HG03520 (cell line): Measurements from ENCODE around the gene SRRM3.
"Not testable (repeated sequence)": the region's sequence is repeated elsewhere in the genome, so short reads cannot be mapped to it uniquely, and the experiment has no call there.

Experiments
- ATAC-seq: cut with Tn5 transposase; IDR thresholded peaks from one replicate; pipeline ENCODE4 v1.9.1; 2021; ENCODE audit warnings: mild to moderate bottlenecking, moderate library complexity; ENCODE audit not compliant: unreplicated experiment

The SRRM3 gene

GRCh38 chr7:76189276-76189675 is 12.4 kb upstream of the SRRM3 start:
- ATAC-seq = no peak

DNA sequence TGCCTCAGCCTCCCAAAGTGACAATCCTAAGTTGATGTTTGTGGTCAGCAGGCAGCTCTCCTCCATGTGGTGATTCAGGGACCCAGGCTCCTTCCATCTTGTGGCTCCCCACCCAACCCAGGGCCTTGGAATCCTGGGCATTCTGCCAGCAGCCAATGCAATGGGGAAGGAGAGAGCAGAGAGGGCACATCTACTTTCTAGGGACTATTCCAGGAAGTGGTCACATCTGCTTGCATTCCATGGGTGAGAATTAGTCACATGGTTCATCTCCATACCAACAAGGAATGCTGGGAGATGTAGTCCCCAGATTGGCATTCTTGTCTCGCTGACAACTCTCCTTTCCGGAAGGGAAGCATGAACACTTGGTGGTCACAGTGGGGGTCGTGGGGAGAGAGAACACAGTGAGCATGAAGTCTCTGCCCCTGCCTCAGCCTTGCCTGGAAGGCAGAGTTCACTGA is 9.9 kb upstream of the SRRM3 start:
- no peak for ATAC-seq

DNA sequence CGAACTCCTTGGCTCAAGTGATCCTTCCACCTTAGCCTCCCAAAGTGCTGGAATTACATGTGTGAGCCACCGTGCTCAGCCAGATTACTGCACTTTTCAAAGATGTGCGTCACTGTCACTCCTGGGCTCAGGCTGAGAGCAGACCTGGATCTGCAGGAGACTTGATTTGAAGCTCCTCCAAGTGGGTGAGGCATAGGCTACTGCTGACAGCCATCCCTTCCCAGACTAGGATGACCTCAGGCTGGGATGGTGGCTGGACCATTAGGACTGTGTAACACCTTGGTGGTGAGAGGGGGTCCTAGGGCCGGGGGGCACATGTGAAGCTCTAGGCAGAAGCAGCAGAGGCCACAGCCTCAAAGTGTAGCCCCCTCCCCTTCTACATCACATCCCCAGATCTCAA is 8.2 kb upstream of the SRRM3 start:
- ATAC-seq = no peak

- ATAC-seq = no peak
Observed at GRCh38 chr7:76193883-76194282, 7.8 kb upstream of the SRRM3 start.

GRCh38 chr7:76196786-76197185 is 4.9 kb upstream of the SRRM3 start:
- ATAC-seq = no peak

- ATAC-seq = no peak
Observed at GRCh38 chr7:76198202-76198601, 3.5 kb upstream of the SRRM3 start.

DNA sequence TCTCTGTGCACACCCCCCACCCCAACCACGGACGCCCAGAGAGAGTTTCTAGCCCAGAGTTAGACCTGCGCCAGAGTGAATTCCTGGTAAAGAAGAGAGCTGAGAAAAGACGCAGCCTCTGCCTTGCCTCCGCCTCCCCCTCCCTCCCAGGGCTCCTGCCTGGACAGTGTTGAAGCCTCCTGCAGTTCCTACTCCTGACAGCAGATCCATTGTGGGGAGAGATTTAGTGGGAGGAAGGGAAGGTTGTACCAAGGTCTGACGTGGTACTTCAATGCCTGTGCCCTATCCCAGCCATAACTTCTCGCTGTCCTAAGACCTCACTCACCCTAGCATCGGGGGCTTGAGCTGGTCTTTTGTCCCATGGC is 952 bp downstream of the SRRM3 start:
- no peak for ATAC-seq

GRCh38 chr7:76204147-76204546 is 2.5 kb downstream of the SRRM3 start:
- no peak for ATAC-seq

GRCh38 chr7:76206633-76207032 is 4.9 kb downstream of the SRRM3 start:
- ATAC-seq = no peak

DNA sequence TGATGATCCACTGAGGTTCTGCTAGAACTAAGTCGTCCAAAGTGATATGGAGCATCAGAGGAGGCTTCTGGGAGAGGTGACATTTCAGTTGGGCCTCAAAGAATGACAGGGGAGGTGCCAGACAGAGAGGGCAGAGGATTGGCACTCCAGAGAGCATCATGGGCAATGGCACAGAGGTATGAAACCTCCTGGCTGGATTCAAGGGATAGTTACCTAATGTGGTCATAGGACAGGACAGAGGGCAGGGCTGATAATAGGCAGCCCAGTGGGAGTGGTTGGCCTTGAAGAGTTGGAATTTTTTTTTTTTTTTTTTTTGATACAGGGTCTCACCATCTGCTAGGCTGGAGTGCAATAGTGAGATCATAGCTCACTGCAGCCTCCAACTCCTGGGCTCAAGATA is 7.6 kb downstream of the SRRM3 start:
- no peak for ATAC-seq

DNA sequence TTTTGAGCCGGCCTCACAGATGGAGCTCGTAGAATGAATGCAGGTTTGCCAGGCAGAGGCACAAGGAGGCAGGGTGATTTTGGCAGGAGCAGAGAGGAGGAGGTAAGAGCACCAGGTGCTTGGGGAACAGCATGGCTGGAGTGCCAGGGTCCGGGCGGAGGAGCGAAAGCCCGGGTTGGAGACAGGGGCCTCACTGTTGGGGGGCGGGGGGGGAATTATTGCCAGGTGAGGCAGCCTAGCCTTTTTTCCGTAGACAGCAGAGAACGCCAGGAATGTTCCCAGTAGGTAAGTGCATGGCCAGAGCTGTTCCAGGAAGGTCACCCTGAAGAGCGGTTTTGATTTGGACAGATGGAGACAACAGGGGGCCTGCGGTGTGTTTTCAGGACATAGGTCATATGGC is 9.5 kb downstream of the SRRM3 start:
- no peak for ATAC-seq

DNA sequence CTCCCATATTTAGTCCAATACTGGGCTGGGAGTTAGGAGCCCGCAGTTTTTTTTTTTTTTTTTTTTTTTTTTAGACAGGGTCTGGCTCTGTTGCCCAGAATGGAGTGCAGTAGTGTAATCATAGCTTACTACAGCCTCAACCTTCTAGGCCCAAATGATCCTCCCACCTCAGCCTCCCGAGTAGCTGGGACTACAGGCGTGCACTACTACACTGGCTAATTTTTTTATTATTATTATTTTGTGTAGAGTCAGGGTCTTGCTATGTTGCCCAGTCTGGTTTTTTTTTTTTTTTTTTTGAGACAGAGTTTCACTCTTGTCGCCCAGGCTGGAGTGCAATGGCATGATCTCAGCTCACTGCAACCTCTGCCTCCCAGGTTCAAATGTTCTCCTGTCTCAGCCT is 13.7 kb downstream of the SRRM3 start:
- not testable (repeated sequence) for ATAC-seq

GRCh38 chr7:76216381-76217082 is 14.8 kb downstream of the SRRM3 start:
- no peak for ATAC-seq

DNA sequence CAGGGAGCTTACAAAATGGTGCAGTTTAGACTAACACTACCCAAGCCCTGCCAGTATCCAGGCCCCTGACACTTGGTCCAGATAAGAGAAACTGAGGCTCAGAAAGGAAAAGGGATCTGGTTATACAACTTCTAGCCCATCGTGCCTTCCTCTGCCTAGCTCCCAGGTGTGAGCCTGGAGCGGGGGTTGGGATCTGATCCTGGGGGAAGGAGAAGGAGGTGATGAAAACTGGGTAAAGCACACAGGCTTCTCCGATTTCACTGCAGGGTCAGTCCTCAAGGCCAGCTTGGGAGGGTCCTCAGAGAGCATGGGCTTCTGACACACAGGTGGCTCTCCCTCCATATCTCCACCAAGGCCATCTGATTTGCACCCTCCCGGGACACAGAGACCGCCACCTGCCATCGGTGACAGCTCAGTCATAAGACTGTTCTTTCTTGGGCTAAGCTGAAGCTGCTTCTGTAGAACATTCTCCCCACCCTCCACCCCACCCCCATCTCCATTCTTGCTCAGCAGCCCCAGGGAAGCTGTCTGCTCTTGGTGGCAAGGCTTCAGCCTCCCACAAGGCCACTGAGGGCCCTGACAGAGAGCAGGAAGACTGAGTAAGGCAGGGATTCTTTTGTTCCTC is 16.4 kb downstream of the SRRM3 start:
- no peak for ATAC-seq

GRCh38 chr7:76220185-76221057 is 18.7 kb downstream of the SRRM3 start:
- ATAC-seq = no peak

DNA sequence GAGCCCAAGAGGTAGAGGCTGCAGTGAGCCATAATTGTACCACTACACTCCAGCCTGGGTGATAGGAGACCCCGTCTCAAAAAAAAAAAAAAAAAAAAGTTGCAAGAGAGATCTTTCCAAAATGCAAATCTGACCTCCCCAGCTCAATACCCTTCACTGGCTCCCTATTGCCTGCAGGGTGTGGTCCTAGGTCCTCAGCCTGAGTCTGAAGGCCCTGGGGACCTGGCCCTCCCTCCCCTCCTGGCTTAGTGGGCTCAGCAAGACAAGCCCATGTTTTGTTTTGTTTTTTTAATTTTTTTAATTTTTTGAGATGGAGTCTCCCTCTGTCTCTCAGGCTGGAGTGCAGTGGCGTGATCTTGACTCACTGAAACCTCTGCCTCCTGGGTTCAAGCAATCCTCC is 20.6 kb downstream of the SRRM3 start:
- ATAC-seq = no peak

DNA sequence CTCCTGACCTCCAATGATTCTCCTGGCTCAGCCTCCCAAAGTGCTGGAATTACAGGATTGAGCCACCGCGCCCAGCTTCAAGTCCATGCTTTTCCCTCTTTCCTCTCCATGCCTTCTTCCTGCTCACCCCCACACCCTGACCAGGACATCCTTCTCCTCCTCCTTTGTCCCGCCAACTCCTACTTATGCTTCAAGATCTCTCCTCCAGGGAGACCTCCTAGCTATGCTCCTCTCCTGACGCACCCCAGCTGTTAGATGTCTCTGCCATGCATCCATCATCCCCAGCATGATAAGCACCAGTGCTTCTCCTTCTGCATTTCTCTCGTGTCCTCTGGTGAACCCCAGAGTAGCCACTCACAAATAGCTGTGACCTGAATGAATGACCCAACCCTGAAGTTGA is 21.1 kb downstream of the SRRM3 start:
- ATAC-seq = no peak

DNA sequence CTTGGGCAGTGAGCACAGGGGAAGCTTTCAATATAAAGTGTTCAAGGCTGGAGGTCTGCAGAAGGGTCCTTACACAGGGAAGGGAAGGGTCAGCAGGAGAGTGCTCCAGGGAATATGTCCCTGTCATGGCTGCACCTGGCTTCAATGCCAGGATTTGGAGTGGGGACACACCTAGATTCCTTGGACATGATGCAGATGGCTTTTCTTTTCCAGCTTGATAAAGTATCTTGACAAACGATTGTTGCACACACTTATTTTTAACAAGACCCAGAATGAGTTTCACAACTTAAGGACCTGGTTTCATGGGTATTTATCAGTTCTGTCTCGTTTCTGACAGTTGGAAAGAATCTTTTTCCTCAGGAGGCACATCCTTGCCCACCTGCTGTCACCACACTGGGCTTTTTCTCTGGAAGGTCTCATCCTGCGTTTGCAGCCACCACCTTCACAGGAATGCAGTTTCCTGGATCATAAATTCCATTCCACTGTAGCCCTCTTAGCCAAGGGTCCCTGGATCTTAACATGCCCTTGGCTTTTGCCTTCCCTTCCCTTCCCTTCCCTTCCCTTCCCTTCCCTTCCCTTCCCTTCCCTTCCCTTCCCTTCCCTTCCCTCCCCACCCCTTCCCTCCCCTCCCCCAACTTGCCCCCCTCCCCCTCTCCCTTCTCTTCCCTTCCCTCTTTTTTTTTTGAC is 21.7 kb downstream of the SRRM3 start:
- no peak for ATAC-seq

DNA sequence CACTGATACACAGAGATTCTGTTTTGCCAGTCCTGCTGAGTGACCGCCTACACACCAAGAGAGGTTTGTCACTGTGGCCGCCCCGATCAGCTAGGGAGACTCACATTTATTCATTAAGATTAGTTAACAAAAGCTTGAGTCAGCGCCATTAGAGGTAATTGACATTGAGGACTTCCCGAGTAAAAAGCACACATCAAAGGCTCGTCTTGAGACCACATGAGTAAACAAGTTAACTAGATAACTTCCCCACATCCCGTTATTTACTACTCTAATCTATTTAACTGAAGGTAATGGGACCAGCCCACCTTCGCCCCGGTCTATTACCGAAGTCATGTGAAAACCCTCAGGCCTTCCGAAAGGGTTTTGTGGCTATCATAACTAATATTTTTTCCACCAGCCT is 23.0 kb downstream of the SRRM3 start:
- ATAC-seq = no peak

DNA sequence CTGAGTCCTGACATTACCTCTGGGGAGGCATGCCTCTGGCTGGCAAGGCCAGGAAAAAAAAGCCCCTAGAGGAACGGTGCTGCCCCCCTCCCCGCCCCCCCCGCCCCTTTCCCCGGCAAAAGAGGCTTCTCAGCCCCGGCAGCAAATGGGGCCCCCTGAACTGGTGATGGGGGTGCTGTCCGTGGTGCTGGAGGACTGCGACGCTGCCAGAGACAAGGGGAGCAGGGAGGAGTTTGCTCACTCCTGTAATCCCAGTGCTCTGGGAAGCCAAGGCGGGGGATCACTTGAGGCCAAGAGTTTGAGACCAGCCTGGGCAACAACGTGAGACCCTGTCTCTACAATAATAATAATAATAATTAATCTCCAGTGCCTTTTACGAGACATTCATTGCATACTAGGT is 23.7 kb downstream of the SRRM3 start:
- ATAC-seq = no peak

GRCh38 chr7:76225951-76226350 is 24.3 kb downstream of the SRRM3 start:
- no peak for ATAC-seq
